ENCODE results near the gene ZFAND6.
"Not testable (repeated sequence)": the region's sequence is repeated elsewhere in the genome, so short reads cannot be mapped to it uniquely, and the experiment has no call there.

Gene ZFAND6

DNA sequence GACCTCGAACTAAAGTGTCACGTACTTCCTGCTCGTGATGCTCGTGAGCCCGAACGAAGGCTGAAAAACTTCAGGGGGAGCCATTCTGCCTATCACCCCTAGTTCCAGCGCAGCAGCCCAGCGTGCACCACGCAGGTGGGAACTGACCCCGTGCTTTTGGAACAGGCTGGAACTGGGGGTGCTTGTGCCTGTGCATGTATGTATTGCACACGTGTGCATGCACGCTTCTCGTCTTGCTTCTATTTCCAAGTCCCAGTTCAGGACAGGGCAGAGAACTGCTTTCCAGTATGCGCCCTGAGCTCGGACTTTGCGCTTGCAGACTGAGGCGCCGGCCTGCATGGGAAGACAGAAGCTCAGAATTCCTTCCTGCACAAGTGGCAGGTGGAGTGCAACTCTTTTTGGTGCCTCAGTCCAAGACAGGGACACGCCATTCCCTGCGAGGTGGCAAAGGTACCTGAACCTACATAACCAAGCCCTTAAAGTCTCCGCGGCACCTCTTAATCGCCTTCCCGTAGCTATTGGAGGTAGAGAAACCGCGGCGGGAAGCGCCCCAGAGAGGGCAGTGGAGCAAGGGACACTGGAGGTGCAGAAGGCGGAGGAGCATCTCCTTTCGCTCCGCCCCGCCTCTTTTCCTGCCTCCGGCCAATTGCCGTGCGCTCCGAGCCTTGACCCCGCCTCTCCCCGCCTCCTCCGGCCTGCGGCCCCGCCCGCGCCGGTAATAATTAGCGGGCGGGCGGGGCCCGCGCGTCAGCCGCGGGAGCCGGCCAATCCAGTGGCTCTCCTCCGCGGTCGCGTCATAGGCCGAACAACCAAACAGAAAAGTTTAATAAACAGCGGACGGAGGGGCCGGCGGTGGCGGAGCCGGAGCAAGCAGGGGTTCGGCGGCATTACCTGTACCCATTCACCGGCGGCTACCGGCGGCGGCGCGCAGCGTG, at the start of gene ZFAND6:
Gene ZFAND6, plus strand, starts transcription at position 826 of the 935 bp plus-strand sequence. CDS start 60,669 bp downstream, outside the sequence.
- Mint-ChIP-seq H3K27me3 (no peaks in the 10 kb centered on the region), H3K4me1 (peaks cover 38% of the 10 kb centered on the region), H3K36me3 (peaks cover 4% of the 10 kb centered on the region), H3K9me3 (no peaks in the 10 kb centered on the region), H3K27ac (peak within 1 kb of the TSS; percentile 96), H3K4me3 (peak within 1 kb of the TSS; percentile 89)
- CTCF ChIA-PET, result interaction anchor here (1.7 to 2.9 kb wide), 2 partner anchors 91 to 114 kb away, joined by 6 to 22 read pairs; no protein-coding TSS in a partner anchor
- DNase-seq, result peak; percentile 97

DNA sequence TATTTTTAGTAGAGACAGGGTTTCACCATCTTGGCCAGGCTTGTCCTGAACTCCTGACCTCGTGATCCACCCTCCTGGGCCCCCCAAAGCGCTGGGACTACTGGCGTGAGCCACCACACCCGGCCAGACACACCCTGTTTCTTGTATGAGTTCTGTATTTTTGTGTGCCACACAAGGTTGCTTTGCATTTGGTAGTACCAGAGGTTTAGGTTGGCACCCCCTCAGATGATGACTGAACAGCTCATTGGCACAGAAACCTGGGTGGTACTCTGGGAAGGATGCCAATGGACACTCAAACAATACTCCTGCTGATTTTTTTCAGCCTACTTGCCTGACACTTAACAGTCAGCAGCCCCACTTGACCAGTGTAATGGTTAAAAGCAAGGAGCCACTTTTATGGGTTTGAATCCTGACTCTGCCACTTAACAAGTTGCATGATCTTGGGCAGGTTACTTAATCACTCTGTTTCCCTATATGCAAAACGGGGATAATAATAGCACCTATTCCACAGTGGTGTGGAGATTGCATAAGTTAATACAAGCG, 49.3 kb upstream of the ZFAND6 start:
- H3K27ac Mint-ChIP-seq, result no peak overlapping the region
- H3K4me3 Mint-ChIP-seq, result no peak overlapping the region
- no peak for DNase-seq
- no peaks in the 10 kb centered on the region for H3K4me1 Mint-ChIP-seq
- CTCF ChIA-PET, result no interaction called here
- peaks cover 5% of the 10 kb centered on the region for H3K27me3 Mint-ChIP-seq
- no peaks in the 10 kb centered on the region for H3K36me3 Mint-ChIP-seq
- H3K9me3 Mint-ChIP-seq, result no peaks in the 10 kb centered on the region

DNA sequence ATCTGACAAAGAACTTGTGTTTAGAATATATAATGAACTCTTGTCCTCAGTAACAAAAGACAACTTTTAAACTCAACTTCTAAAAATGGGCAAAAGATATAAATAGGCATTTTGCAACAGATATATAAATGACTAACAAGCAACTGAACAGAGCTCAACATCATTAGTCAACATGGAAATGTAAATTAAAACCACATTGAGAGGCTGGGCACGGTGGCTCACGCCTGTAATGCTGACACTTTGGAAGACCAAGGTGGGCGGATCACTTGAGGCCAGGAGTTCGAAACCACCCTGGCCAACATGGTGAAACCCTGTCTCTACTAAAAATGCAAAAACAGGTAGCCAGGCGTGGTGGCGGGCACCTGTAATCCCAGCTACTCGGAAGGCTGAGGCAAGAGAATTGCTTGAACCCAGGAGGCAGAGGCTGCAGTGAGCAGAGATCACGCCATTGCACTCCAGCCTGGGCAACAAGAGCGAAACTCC, 48.4 kb upstream of the ZFAND6 start:
- DNase-seq, H3K4me3 Mint-ChIP-seq, H3K36me3 Mint-ChIP-seq, H3K4me1 Mint-ChIP-seq, H3K27ac Mint-ChIP-seq, H3K27me3 Mint-ChIP-seq, CTCF ChIA-PET, H3K9me3 Mint-ChIP-seq: not testable (repeated sequence)

DNA sequence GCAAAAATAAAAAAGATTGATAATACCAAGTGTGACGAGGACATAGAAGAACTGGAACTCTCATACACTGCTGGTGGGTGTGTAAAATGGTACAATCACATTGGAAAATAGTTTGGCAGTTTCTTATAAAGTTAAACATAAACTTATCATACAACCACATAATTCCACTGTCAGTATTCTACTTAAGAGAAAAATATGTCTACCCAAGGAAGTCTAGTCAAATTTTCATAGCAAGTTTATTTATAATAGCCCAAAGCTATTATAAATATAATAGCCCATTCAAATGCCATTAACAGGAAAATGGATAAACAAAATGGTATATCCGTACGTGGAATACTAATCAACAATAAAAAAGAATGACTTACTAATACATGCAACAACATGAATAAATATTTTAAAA, 47.9 kb upstream of the ZFAND6 start:
- H3K36me3 Mint-ChIP-seq, result no peaks in the 10 kb centered on the region
- no peaks in the 10 kb centered on the region for H3K4me1 Mint-ChIP-seq
- no peak for DNase-seq
- H3K4me3 Mint-ChIP-seq, result no peak overlapping the region
- no peak overlapping the region for H3K27ac Mint-ChIP-seq
- CTCF ChIA-PET, result no interaction called here
- H3K9me3 Mint-ChIP-seq, result no peaks in the 10 kb centered on the region
- H3K27me3 Mint-ChIP-seq, result peaks cover 5% of the 10 kb centered on the region

DNA sequence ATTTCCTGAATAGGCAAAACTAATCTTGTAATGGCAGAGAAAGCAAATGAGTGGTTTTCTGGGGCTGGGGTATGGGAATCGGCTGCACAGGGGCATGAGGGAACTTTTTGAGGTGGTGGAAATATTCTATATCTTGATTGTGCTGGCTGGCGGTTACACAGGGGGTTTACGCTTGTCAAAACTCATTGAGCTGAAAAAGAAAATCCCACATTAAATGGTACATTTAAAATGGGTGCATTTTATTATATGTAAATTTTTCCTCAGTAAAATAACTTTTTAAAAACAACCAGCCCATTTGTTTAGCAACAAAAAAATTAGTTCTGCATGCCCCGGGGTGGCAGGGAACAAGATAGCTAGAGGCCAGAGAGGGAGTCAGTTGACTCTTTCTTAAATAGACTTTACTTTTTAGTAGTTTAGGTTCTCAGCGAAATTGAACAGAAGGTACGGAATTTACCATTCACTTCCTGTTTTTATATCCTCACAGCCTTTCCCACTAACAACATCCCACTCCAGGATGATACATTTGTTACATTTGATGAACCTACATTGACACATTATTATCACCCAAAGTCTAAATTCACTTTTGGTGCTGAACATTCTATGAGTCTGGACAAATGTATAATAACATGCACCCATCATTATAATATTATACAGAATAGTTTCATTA, 47.3 kb upstream of the ZFAND6 start:
- H3K36me3 Mint-ChIP-seq, result no peaks in the 10 kb centered on the region
- H3K4me1 Mint-ChIP-seq, result no peaks in the 10 kb centered on the region
- H3K27ac Mint-ChIP-seq, result no peak overlapping the region
- CTCF ChIA-PET, result no interaction called here
- H3K9me3 Mint-ChIP-seq, result peaks cover 3% of the 10 kb centered on the region
- DNase-seq, result no peak
- peaks cover 5% of the 10 kb centered on the region for H3K27me3 Mint-ChIP-seq
- no peak overlapping the region for H3K4me3 Mint-ChIP-seq

DNA sequence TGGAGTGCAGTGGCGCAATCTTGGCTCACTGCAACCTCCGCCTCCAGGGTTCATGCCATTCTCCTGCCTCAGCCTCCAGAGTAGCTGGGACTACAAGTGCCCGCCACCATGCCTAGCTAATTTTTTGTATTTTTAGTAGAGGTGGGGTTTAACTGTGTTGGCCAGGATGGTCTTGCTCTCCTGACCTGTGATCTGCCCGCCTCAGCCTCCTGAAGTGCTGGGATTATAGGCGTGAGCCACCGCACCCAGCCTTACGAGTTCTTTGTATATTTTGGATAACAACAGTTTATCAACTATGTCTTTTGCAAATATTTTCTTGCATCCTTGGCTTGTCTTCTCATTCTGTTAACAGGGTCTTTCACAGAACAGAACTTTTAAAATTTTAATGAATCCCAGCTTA, 45.3 kb upstream of the ZFAND6 start:
- H3K36me3 Mint-ChIP-seq, H3K4me1 Mint-ChIP-seq, DNase-seq, H3K27me3 Mint-ChIP-seq, H3K27ac Mint-ChIP-seq, CTCF ChIA-PET, H3K9me3 Mint-ChIP-seq, H3K4me3 Mint-ChIP-seq: not testable (repeated sequence)

DNA sequence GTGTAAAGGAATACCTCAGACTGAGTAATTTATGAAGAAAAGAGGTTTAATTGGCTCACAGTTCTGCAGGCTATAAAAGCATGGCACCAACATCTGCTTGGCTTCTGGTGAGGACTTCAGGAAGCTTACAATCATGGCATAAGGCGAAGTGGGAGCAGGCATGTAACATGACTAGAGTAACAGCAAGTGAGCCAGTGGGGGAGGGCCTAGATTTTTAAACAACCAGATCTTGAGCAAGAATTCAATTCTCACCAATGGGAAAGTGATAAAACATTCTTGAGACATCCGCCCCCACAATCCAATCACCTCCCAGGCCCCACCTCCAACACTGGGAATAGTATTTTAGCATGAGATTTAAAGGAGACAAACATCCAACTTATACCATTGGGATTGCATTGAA, 44.3 kb upstream of the ZFAND6 start:
- CTCF ChIA-PET, result no interaction called here
- Mint-ChIP-seq H3K4me3 (no peak overlapping the region), H3K27ac (no peak overlapping the region)

DNA sequence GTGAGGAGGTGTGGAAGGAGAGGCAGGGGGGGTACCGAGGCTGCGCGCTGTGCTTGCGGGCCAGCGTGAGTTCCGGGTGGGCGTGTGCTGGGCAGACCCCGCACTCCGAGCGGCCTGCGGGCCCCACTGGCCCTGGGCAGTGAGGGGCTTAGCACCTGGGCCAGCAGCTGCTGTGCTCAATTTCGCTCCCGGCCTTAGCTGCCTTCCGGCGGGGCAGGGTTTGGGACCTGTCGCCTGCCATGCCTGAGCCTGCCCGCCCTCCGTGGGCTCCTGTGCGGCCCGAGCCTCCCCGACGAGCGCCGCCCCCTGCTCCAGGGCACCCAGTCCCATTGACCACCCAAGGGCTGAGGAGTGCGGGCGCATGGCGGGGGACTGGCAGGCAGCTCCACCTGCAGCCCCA, 43.0 kb upstream of the ZFAND6 start:
- H3K4me1 Mint-ChIP-seq, CTCF ChIA-PET, DNase-seq, H3K27me3 Mint-ChIP-seq, H3K9me3 Mint-ChIP-seq, H3K36me3 Mint-ChIP-seq, H3K27ac Mint-ChIP-seq, H3K4me3 Mint-ChIP-seq: not testable (repeated sequence)

More for the DNA sequence above, 44.3 kb upstream of the ZFAND6 start:
- Mint-ChIP-seq H3K4me1 (peaks cover 7% of the 10 kb centered on the region), H3K9me3 (peaks cover 3% of the 10 kb centered on the region), H3K27me3 (peaks cover 5% of the 10 kb centered on the region), H3K36me3 (no peaks in the 10 kb centered on the region)
- no peak for DNase-seq

DNA sequence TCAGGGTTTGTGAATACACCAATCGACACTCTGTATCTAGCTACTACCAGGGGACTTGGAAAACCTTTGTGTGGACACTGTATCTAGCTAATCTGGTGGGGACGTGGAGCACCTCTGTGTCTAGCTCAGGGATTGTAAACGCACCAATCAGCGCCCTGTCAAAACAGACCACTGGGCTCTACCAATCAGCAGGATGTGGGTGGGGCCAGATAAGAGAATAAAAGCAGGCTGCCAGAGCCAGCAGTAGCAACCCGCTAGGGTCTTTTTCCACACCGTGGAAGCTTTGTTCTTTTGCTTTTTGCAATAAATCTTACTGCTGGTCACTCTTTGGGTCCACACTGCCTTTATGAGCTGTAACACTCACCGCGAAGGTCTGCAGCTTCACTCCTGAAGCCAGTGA, 42.3 kb upstream of the ZFAND6 start:
- H3K27me3 Mint-ChIP-seq, CTCF ChIA-PET, H3K36me3 Mint-ChIP-seq, H3K4me3 Mint-ChIP-seq, DNase-seq, H3K4me1 Mint-ChIP-seq, H3K9me3 Mint-ChIP-seq, H3K27ac Mint-ChIP-seq: not testable (repeated sequence)

DNA sequence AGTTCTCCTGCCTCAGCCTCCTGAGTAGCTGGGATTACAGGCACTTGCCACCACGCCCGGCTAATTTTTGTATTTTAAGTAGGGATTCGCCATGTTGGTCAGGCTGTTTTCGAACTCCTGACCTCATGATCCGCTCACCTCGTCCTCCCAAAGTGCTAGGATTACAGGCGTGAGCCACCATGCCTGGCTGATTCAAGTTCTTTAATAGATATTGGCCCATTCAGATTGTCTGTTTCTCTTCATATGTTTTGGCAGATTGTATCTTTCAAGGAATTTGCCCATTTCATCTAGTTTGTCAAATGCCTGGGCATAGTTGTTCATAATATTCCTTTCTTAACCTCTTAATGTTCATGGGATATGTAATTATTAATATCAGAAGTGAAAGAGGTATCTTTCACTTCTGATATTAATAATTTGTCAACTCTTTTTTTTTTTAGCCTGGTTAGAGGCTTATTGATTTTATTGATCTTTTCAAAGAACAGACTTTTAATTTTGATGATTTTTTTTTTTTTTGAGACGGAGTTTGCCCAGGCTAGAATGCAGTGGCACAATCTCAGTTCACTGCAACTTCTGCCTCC, 40.2 kb upstream of the ZFAND6 start:
- CTCF ChIA-PET, result no interaction called here
- Mint-ChIP-seq H3K27me3 (no peaks in the 10 kb centered on the region), H3K9me3 (peaks cover 7% of the 10 kb centered on the region), H3K27ac (no peak overlapping the region), H3K4me1 (peaks cover 17% of the 10 kb centered on the region), H3K36me3 (no peaks in the 10 kb centered on the region), H3K4me3 (no peak overlapping the region)
- DNase-seq, result no peak

DNA sequence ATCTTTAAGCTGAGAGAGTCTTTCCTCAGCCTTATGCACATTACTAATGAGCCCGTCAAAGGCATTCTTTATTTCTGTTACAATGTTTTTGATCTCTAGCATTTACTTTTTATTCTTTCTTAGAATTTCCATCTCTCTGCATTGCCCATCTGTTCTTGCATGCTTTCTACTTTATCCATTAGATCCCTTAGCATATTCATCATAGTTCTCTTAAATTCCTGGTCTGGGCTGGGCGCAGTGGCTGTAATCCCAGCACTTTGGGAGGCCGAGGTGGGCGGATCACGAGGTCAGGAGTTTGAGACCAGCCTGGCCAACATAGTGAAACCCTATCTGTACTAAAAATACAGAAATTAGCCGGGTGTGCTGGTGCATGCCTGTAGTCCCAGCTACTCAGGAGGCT, 39.3 kb upstream of the ZFAND6 start:
- H3K9me3 Mint-ChIP-seq, CTCF ChIA-PET, H3K36me3 Mint-ChIP-seq: not testable (repeated sequence)

DNA sequence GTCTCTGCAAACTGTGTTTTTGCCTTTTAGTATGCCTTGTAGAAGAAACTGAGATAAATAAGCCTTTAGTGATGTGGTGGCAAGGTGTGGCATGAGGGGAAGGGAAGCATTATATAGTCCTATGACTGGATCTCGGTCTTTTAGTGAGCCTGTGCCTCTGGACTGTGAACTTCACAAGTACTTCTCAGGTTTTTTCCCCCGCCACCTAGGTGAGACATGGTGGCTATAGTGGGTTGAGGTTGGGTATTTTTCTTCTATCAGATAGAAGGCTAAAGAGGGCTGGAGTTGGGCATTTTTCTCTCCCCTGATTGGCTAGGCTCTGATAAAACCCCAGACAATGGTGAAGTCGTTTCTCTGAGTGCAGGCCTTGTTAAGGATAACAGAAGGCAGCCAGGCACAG, 38.7 kb upstream of the ZFAND6 start:
- H3K36me3 Mint-ChIP-seq, result no peaks in the 10 kb centered on the region
- CTCF ChIA-PET, result no interaction called here

More for the DNA sequence above, 39.3 kb upstream of the ZFAND6 start:
- not testable (repeated sequence) for DNase-seq, H3K27me3 Mint-ChIP-seq, H3K4me3 Mint-ChIP-seq, H3K27ac Mint-ChIP-seq
- peaks cover 17% of the 10 kb centered on the region for H3K4me1 Mint-ChIP-seq

DNA sequence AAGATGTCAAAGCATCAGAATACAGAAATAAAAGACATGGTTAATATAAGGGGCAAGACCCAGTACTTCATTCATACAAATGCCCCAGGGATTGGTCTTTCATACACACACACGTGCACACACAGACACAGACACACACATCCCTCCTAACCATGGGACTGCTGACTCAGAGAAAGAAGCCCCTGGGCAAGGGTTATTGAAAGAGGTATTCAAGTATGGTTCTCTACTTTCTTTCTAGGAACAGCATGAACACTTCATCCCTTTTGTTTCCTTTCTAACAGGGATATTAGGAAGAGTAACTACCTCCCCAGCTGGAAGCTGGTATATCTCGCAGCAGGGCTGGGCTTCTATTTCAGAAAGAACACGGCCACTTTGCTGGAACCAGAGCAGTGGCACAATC, 33.2 kb upstream of the ZFAND6 start:
- Mint-ChIP-seq H3K4me3 (no peak overlapping the region), H3K36me3 (no peaks in the 10 kb centered on the region), H3K27ac (no peak overlapping the region), H3K27me3 (no peaks in the 10 kb centered on the region), H3K4me1 (peaks cover 32% of the 10 kb centered on the region), H3K9me3 (peaks cover 5% of the 10 kb centered on the region)
- DNase-seq, result no peak
- CTCF ChIA-PET, result no interaction called here

More for the DNA sequence above, 38.7 kb upstream of the ZFAND6 start:
- Mint-ChIP-seq H3K9me3 (peaks cover 7% of the 10 kb centered on the region), H3K4me3 (no peak overlapping the region), H3K27me3 (no peaks in the 10 kb centered on the region), H3K4me1 (peaks cover 22% of the 10 kb centered on the region), H3K27ac (no peak overlapping the region)
- no peak for DNase-seq

DNA sequence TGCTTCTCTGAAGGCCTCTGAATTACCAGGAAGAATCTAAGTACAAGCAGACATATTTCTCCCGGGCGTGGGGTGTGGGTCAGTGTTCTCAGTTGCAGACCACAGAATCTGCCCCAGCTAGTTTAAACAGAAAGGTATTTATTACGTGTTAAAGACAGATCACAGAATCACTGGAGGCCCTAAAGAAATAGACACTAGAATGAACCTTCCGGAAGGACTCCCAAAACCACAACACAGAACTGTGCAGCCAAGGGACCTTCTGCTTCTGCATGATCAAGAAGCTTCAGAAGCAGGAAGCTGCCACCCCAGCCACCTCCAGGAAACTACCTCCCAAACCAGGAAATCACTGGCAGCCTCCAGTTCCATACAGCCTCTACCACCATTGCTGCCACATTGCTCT, 32.7 kb upstream of the ZFAND6 start:
- Mint-ChIP-seq H3K36me3 (no peaks in the 10 kb centered on the region), H3K4me3 (no peak overlapping the region), H3K27ac (peak overlapping the region; percentile 44), H3K27me3 (no peaks in the 10 kb centered on the region), H3K9me3 (peaks cover 5% of the 10 kb centered on the region), H3K4me1 (peaks cover 36% of the 10 kb centered on the region)
- CTCF ChIA-PET, result no interaction called here
- peak; percentile 28 for DNase-seq

Measured in activated naive CD4-positive, alpha-beta T cell treated with anti-CD3 and anti-CD28 coated beads, Interleukin-2, amount 10 ng/mL, durations not matched to agents 7 days and 5 days (primary cell).